NCI-H2029 (cell line): ENCODE measurements around the gene CDK2.
"Not testable (repeated sequence)": the region's sequence is repeated elsewhere in the genome, so short reads cannot be mapped to it uniquely, and the experiment has no call there.

Experiments
- DNase-seq: peaks from one replicate; lab custom pipeline; 2025; lab: John Stamatoyannopoulos, UW

Gene CDK2

GRCh38 chr12:55938826-55939501 is 27.7 kb upstream of the CDK2 start:
- DNase-seq, result no peak

- DNase-seq, result peak; percentile 64
These were observed 26.4 kb upstream of the CDK2 start for GRCh38 chr12:55940065-55940732.

DNA sequence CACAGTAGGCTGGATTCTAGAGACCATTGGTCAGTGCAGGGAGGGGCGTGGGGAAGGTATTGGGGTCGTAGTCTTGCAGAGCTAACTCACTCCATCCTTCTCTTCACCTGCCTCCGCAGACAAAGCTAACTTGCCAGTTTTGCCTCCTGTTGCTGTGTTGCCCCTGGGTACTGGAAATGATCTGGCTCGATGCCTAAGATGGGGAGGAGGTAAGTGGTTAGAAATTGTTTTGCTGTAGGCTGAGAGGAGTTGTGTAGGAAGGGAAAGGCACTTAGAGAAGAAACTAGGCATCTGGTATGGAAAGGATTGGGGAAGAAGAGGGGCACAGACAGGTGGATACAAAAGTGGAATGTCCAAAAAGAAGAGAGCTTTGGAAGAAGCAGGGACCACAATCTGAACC is 24.6 kb upstream of the CDK2 start:
- DNase-seq, result no peak

- no peak for DNase-seq
These were observed 24.0 kb upstream of the CDK2 start for GRCh38 chr12:55942577-55943136.

DNA sequence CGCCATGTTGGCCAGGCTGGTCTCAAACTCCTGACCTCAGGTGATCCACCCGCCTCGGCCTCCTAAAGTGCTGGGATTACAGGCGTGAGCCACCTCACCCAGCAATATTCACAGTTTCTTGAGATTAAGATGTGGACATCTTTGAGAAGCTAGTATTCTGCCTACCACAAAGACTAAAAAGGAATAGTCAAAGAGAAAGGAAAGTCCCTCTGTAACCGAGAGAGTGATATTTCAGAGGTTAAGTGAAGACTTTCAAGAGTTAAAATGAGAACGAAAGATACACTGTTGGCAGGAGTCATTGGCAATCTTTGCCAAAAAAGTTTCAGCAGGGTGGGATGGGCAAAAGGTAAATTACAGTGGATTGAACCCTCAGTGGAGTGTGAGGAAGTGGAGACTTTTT is 20.1 kb upstream of the CDK2 start:
- DNase-seq, result no peak

DNA sequence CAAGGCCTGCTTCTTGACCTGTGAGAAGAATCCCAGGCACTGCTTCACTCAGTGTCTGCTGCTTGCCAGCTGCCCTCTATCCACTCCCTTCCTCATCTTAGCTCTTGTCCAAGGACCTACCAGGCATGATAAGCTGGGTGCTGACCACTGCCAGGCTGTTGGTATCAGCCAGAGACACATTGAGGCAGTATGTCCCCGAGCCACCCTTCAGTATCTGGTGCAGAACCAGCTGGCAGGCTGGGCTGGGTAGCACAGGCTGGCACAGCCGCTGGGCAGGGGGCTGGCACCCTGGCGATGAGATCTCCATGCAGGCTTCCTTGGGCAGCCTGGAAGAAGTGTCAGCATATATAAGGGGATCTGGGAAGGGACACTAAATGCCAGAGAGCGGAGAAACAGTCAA is 11.3 kb upstream of the CDK2 start:
- no peak for DNase-seq

DNA sequence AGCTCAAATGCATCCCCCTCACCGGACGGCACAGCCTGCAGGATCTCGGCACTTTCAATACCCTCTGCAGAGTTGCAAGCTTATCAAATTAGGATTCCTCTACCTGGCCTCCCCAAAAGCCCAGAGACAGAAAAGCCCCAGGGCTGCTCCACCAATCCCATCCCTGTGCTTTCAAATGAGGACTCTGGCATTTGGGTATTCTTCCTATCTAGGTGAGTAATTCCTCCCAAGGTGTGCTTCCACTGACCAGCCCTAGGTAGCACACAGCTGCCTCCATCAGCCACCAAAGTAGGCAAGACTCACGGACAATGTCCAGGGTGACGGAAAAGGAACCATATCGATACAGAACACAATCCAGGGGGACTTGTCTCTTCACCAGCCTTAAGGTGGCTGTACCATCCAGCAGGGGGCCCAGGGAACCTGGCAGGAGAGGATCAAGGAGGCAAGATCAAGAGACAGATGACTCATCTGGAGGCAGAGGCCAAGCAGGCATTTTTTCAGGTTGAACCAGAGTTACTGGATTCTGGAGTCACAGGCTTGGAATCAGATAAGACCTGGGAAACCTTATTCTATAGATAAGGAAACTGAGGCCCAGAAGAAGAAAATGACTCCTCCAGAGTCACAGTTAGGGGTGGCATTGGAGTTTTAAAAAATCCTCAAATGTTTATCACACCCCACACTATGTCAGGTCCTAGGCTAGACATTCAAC is 10.7 kb upstream of the CDK2 start:
- no peak for DNase-seq

GRCh38 chr12:55957106-55957859 is 9.3 kb upstream of the CDK2 start:
- peak; percentile 68 for DNase-seq

DNA sequence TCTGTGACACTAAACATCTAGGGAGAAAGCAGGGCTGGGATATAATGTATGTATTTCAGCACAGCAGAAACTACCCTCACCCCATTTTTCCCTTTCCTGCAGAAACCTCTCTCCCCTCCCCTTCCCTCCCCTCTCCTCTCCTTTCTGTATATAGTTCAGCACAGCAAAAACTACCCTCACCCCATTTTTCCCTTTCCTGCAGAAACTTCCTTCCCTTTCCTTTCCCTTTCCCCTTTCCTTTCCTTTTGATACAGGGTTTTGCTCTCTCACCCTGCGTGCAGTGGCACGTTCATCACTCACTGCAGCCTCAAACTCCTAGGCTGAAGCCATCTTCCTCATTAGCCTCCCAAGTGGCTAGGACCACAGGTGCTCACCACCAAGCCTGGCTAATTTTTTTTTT is 2.9 kb upstream of the CDK2 start:
- DNase-seq, result no peak

- no peak for DNase-seq
These were observed 1.4 kb upstream of the CDK2 start for GRCh38 chr12:55965240-55965639.

DNA sequence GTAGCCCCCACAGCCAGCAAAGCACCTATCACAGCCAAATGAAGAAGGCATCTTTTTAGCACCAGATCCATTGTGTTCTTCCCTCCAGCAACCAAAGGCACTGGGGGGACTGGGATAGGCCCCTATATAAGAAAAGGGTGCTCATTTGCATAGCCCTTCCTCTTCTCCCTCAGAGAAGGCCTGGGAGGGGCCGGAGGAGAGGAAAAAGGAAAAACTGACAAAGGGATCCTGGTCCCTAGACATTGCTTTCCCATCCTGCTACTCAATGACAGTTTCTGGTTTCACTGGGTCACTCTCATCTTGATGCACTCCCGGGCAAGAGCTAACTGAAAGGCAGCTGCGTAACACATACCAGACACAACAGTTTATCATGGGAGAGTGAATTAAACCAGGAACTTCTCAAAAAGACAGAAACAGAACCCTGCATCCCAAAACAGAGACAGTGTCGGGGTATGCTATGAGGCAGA is 656 bp upstream of the CDK2 start, which contains the start of gene PMEL:
TSS of gene PMEL (minus strand) at position 102 of the 467 bp plus-strand sequence. CDS start at position 71, 31 bp downstream.
- DNase-seq, result no peak

DNA sequence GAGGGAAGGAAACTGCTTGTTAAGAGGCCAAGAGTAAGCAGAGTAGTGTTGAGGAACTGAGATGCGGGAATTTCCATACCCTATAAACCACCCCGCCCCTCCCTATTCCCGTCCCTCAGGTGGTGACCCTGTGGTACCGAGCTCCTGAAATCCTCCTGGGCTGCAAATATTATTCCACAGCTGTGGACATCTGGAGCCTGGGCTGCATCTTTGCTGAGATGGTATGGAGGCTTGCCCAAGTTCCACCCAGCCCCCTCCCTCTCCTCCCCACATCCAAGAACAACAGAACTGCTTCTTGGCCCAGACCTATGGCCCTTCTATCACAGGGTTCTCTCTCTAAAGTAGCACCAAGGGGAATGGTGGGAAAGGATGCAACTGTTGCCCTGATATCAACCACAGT is 2.7 kb downstream of the CDK2 start:
- no peak for DNase-seq

DNA sequence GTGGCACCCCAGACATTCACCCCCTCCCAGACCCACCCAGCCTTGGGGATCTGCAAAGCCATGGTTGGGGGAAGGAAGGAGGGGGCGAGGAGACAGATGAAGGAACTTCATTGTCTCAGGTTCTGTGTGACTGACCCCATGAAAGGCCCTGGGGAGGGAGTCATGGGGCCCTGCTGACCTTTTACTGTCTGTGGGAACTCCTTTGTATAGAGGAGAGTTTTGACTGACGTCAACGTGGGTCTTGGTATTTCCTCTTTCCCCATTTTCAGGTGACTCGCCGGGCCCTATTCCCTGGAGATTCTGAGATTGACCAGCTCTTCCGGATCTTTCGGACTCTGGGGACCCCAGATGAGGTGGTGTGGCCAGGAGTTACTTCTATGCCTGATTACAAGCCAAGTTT is 4.1 kb downstream of the CDK2 start:
- DNase-seq, result no peak

- DNase-seq, result no peak
These were observed 5.4 kb downstream of the CDK2 start for GRCh38 chr12:55972042-55972441.

DNA sequence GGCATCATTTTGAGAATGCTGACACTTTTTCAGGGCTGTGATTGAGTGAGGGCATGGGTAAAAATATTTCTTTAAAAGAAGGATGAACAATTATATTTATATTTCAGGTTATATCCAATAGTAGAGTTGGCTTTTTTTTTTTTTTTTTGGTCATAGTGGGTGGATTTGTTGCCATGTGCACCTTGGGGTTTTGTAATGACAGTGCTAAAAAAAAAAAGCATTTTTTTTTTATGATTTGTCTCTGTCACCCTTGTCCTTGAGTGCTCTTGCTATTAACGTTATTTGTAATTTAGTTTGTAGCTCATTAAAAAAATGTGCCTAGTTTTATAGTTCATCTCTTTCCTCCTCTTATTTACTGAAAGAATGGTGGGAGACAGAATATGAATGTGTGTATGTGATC is 5.8 kb downstream of the CDK2 start:
- no peak for DNase-seq

- DNase-seq, result no peak
These were observed 6.4 kb downstream of the CDK2 start for GRCh38 chr12:55972911-55973598.

DNA sequence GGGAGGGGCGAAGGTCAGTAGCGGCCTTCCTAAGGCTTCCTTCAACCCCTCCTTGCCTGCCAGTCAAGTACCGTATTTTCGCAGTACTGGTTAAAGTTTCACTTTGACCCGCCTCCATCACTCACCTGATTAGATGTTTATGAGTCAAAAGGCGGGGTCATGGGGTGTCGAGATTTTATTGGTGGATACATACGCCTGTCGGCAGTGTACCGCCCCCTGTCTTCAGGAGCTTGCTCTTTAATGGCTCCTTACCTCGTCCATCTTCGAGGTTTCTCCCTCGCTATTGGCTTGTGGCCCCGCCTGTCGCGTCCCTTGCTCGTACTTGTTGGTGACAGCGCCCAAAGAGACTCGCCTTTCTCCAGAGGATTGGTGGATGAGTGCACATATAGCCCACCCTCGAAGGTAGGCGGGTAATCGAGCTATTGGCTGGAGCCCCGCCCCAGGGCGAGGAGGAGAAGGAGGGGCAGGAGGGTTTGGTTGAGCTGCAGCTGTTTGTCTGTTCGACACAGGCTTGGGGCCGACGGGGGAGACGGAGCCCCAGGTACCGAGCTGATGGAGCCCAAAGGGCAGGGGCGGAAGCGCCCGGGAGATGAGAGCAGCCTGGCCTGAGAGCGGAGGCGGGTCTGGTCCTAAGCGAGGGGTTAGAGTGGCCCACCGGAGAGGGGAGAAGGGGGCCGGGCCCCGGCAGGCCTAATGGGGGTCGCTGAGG is 7.1 kb downstream of the CDK2 start, which contains the start of gene RAB5B:
TSS of gene RAB5B (plus strand) at position 480 of the 709 bp plus-strand sequence. CDS start 12,883 bp downstream, outside the sequence.
- DNase-seq, result peak; percentile 100

DNA sequence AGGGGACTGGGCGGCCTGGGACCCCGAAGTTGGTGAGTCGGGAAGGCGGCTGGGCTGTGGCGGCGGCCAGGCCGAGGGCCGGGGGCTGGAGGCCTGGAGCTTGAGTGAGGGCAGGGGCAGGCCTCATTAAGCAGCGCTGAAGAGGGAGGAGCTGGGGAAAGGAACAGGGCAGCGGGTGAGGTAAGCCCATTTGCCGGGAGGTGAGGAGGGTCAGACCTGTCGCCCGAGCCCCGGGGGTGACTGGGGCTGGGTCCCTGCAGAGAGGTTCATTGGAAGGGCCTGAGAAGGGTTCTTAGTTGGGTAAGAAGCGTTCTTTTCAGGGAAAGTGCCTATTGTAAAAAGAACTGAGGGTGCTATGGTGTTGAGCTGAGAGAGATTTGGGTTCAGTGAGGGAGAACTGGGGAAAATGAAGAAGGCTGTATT is 7.7 kb downstream of the CDK2 start:
- peak; percentile 34 for DNase-seq

DNA sequence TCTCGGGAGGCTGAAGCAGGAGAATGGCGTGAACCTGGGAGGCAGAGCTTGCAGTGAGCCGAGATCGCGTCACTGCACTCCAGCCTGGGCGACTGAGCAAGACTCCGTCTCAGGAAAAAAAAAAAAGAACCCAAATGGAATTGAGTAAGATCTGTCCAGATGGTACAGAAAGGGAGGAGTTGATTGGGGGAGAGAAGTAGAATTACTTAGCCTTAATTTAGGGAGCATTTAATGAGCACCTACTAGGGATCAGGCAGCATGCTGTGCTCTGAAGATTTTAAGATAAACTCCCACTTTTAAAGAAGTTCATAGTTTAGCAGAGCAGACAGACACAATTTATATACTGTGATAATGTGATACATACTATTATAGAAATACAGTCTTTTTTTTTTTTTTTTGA is 11.8 kb downstream of the CDK2 start:
- DNase-seq, result no peak

GRCh38 chr12:55979069-55979468 is 12.4 kb downstream of the CDK2 start:
- no peak for DNase-seq

DNA sequence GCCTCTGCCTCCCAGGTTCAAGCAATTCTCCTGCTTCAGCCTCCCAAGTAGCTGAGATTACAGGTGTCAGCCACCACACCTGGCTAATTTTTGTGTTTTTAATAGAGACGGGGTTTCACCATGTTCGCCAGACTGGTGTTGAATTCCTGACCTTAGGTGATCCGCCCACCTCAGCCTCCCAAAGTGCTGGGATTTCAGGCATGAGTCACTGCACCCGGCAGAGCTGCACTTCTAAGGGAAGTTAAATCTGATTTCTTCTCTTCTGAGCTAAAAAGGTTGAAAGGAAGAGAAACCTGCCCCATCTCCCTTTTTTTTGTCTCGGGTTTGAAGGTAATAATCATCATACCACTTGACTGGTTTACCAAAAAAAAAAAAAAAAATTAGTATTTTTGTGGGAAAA is 15.3 kb downstream of the CDK2 start:
- DNase-seq, result not testable (repeated sequence)
